HG03175 (cell line): ENCODE results near the gene OR52E8.
A peak's percentile ranks its signal among the peaks of the same experiment; 100 is the strongest.

Experiments used
- ATAC-seq: cut with Tn5 transposase; IDR thresholded peaks from one replicate; pipeline ENCODE4 v1.9.1; 2021; ENCODE audit warnings: mild to moderate bottlenecking, moderate library complexity; ENCODE audit not compliant: unreplicated experiment

Gene OR52E8

GRCh38 chr11:5808500-5809121 is 48.9 kb downstream of the OR52E8 start, which contains the start of gene OR52N2:
Gene OR52N2 (plus strand): TSS chr11:5808924. CDS start chr11:5820336, 11,412 bp downstream.
- ATAC-seq: peak; percentile 89

- no peak for ATAC-seq
Observed at GRCh38 chr11:5807580-5807979, 49.9 kb downstream of the OR52E8 start.
